NCI-H1105 (cell line): ENCODE measurements around the gene CSNK1A1L.

ENCODE experiments used
- DNase-seq: peaks from one replicate; lab custom pipeline; 2025; lab: John Stamatoyannopoulos, UW

CSNK1A1L gene

DNA sequence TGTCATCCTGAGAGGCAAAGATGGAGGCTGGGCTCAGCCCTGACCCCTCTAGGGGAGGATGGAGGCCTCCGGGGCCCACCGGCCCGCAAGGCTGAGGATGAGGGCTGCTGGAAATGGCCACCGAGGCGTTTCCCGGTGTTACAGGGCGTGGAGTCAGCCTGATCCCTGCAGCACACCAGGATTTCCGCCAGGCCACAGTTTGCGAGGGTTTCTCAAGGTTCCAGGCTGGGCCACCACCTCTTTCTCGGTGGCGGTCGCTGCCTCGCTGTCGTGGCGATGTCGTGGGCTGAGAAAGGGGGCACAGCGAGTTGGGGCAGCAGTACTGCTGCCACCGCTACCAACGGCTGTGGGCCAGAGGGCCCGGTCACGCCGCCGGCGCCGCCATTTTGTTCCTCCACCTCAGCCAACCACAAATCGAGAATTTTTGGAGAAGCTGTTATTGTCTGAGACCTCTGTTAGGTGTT lies at the start of gene CSNK1A1L:
Gene CSNK1A1L (minus strand): TSS at position 414 of the 464 bp plus-strand sequence. CDS start 408 bp downstream, at position 6.
- DNase-seq = no peak

GRCh38 chr13:37149380-37149779 lies 43.9 kb upstream of the CSNK1A1L start:
- DNase-seq = no peak

DNA sequence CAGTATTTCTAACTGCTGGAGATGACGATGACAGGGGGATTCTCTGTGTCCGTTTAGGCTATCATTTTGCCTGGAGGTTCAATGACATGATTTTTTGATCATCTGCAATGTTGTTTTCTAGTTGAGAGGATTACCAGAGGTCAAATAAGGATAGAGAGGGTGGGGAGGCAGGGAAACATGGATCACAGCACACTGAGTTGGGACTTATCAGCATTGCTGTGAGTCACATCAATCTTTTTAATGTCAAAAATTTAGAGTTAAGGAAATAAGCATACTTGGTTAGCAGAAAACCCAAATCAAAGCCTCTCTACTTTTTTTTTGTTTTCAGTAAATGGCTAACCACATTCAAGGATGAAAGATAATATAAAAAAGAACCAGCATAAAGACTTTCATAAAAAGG lies 43.0 kb upstream of the CSNK1A1L start:
- DNase-seq = no peak

DNA sequence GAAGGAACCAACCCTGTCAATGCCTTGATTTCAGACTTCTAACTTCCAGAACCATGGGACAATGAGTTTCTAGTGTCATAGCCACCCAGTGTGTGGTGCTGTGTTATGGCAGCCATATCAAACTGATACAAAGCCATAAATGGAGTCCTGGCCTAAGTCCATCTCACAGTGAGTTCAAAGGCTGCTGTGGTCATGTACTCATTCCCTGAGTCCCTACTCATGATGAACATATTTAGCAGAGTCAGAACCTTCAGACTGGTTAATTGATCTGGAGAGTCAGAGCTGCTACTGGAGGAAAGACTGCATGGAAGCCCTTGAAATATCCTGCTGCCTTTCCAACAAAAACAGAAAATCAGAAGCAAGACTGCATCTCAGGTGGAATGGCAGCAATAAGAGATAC lies 39.2 kb upstream of the CSNK1A1L start:
- DNase-seq = no peak

- no peak for DNase-seq
These were observed 38.4 kb upstream of the CSNK1A1L start for GRCh38 chr13:37143911-37144310.

DNA sequence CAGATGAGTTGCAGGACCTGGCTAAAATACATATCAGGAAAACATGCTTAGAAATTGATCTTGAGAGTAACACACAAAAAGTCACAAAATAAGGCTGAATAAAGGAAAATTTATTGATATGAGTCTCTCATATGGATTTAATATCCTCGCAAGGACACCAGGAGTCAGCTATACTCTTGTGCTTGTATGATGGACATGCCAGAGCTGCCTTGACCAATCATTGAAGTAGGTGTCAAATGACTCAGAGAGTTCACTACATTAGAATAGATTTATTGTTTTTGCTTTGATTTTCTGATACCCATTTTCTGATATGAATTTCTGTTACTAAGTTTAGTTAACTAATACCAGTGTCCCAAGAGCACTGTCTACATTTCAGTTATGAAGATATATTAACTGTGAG lies 37.4 kb upstream of the CSNK1A1L start:
- DNase-seq = no peak

DNA sequence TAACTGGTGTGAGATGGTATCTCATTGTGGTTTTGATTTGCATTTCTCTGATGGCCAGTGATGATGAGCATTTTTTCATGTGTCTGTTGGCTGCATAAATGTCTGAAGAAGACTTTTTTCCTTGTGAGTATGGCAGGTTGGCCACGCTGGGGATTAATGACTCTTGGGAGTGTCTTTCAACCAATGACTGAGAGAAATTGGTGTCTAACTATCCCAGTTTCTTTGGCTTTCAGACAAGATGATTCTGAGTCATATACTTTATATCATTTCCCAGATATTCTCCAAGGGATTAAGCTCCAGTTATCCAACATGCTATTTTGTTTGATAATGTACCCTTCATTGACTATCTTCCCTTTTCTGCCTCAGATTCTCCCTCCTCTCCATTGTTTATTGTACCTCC lies 35.5 kb upstream of the CSNK1A1L start:
- DNase-seq = no peak

DNA sequence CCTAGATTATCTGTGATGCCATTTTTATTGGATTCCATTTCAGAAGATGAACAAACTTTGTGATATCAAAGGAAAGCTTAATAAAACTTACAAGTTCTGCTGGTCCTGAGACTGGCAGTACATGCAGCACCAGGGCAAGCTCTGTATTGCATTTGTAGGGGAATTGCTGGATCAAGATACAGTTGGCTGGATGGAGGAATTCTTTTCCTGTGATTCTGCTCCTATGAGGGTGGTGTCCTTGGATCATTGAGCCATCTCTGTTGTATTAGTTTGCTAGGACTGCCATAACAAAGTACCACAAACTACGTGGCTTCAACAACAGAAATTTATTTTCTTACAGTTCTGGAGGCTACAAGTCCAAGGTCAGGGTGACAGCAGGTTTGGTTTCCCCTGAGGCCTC lies 33.9 kb upstream of the CSNK1A1L start:
- no peak for DNase-seq

GRCh38 chr13:37138926-37139325 lies 33.5 kb upstream of the CSNK1A1L start:
- DNase-seq = no peak

GRCh38 chr13:37138169-37138568 lies 32.7 kb upstream of the CSNK1A1L start:
- no peak for DNase-seq

DNA sequence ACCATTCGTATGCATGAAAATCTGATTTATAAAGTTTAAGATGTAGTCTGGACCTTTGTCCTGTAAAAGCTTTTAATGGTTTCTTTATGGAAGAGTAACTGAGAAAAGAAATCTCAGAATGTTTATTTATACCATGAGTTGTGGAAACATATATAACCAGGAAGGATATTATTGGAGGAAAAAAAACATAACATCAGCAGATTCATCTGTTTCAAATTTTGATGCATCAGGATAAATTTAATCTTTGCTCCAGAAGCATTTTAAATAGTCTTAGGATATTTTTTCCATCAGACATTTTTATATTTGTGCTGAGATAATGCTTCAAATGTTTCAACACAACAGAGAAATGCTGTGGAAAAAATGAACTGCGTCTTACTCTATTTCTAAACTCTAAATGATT lies 31.2 kb upstream of the CSNK1A1L start:
- no peak for DNase-seq

DNA sequence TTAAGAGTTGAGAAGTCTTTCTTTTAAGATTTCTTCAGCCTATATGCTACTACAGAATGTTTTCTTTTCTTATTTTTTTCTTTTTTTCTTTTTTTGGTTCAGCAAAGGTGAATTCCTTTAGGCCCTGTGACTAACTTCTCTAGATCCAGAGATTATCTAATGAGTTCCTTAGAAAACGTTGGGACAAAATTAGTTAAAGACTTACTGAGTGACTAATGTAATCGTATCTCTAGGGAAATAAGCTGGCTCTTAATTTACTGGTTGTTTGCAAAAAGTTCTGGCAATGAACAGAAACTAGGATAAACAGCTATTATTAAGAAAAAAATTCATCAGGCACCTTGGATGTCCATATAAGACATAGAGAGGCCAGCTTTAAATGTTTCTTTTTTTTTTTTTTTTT lies 30.7 kb upstream of the CSNK1A1L start:
- DNase-seq = no peak

- DNase-seq = no peak
These were observed 29.1 kb upstream of the CSNK1A1L start for GRCh38 chr13:37134411-37135041.

DNA sequence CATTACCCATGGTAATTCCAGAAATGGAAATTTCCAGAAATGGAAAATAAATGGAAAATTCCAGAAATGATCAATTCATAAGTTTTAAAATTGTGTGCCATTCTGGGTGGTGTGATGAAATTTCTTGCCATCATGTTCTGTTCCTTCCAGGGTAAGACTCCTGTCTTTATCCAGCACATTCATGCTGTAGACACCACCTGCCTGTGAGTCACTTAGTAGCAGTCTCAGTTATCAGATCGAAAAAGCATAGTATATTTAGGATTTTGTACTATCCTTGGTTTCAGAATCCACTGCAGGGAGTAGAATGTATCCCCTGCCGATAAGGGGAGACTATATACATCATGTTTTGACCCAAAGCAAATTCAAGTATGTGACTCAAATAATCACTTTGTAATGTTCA lies 26.7 kb upstream of the CSNK1A1L start:
- no peak for DNase-seq

GRCh38 chr13:37131092-37131491 lies 25.6 kb upstream of the CSNK1A1L start:
- DNase-seq = no peak

GRCh38 chr13:37129866-37130265 lies 24.4 kb upstream of the CSNK1A1L start:
- no peak for DNase-seq

GRCh38 chr13:37127691-37128241 lies 22.3 kb upstream of the CSNK1A1L start:
- no peak for DNase-seq

DNA sequence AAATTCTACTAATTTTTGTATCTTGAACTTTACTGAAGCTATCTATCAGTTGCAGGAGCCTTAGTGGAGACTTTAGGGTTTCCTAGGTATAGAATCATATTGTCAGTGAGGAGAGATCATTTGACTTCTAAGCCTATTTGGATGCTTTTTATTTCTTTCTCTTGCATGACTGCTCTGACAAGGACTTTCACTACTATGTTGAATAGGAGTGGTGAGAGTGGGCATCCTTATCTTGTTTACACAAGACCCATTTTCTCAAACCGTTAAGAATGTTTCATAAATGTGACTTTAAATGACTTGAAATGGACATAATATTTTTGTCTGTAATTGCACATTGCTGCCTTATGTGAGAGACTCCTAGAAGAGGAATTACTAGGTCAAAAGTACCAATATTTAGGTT lies 17.9 kb upstream of the CSNK1A1L start:
- DNase-seq = no peak

GRCh38 chr13:37118016-37118415 lies 12.6 kb upstream of the CSNK1A1L start:
- DNase-seq = no peak

GRCh38 chr13:37114250-37114649 lies 8.8 kb upstream of the CSNK1A1L start:
- DNase-seq = no peak

- no peak for DNase-seq
These were observed 8.1 kb upstream of the CSNK1A1L start for GRCh38 chr13:37113534-37113933.

- DNase-seq = no peak
These were observed 3.7 kb upstream of the CSNK1A1L start for GRCh38 chr13:37109051-37109678.

DNA sequence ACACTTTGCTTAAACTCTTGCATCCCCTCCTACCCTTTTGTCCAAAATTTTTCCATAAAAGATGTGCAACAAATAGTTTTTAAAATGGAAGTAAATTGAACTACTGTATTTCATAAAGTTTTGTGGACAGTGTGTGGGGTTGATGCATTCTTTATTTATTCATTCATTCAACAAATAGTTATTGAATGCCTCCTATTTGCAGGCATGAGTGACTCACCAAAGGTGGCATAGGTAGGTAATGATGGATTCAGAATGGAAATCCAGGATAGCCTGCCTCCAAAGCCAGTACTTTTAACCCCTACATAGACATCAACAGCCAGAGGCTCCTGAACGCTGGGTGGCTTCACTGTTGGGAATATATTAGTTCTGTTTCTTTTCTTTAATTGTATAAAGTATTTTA lies 2.4 kb upstream of the CSNK1A1L start:
- DNase-seq = no peak

DNA sequence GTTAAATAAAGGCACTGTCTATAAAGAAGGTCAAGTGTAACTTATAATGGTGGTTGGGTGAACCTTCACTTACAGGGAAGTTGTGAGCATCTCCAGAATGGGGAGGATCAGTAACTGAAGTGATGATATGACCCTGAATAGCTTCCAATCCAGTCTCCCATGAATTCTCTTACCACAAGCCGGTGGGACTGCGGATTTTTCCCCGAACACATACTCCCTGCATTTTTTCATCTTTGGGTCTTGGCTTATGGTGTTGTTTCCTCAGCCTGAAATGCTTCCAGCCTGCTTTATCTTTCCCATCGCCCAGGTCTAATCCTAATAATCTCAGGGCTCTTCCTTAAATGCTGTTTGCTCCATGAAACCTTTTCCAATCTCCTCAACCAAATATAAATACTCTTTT lies 2.0 kb upstream of the CSNK1A1L start:
- no peak for DNase-seq
